HG02938 (cell line): ENCODE measurements around the gene BPGM.
A peak's percentile ranks its signal among the peaks of the same experiment; 100 is the strongest.

Experiments
- ATAC-seq: cut with Tn5 transposase; IDR thresholded peaks from one replicate; pipeline ENCODE4 v1.9.1; 2021; ENCODE audit warnings: mild to moderate bottlenecking, moderate library complexity; ENCODE audit not compliant: unreplicated experiment

Gene BPGM

GRCh38 chr7:134714470-134715205, 68.0 kb downstream of the BPGM start:
- no peak for ATAC-seq

GRCh38 chr7:134718211-134718875, 71.7 kb downstream of the BPGM start:
- ATAC-seq = no peak

GRCh38 chr7:134720091-134720935, 73.7 kb downstream of the BPGM start:
- no peak for ATAC-seq

GRCh38 chr7:134721171-134721570, 74.5 kb downstream of the BPGM start:
- no peak for ATAC-seq

- ATAC-seq = no peak
Observed at GRCh38 chr7:134722786-134723322, 76.2 kb downstream of the BPGM start.

- ATAC-seq = no peak
Observed at GRCh38 chr7:134723892-134724291, 77.2 kb downstream of the BPGM start.

- ATAC-seq = peak; percentile 51
Observed at GRCh38 chr7:134724606-134725005, 78.0 kb downstream of the BPGM start.

GRCh38 chr7:134726581-134726980, 79.9 kb downstream of the BPGM start:
- no peak for ATAC-seq

GRCh38 chr7:134727711-134728110, 81.1 kb downstream of the BPGM start:
- ATAC-seq = no peak
